RWPE1 (cell line): Measurements from ENCODE around the gene RAPSN.
A peak's percentile ranks its signal among the peaks of the same experiment; 100 is the strongest.

ENCODE experiments used
- CTCF ChIA-PET: fragments of 350-600 bp; sonication (Branson Sonifier 250); formaldehyde crosslinking; extraction: SDS; loops from one replicate; lab custom pipeline; 2021; lab: Yijun Ruan, JAX
- POLR2A ChIA-PET: fragments of 400-600 bp; formaldehyde crosslinking; extraction: SDS; loops from one replicate; lab custom pipeline; 2020; ENCODE audit warnings: antibody characterized with exemption; ENCODE audit not compliant: low non-redundant PET; lab: Yijun Ruan, JAX
- DNase-seq: peaks from one replicate; pipeline ENCODE4 v3.0.0; 2012; ENCODE audit warnings: low spot score
- H3K27ac ChIP-seq: fragments of 450-650 bp; 2 replicates; pipeline ENCODE4 v1.5.1; 2017
- TF ChIP-seq, protein P1 (sequence below): fragments of 450-650 bp; conservative IDR thresholded peaks from 2 replicates; pipeline ENCODE4 v1.5.1; 2017; ENCODE audit warnings: low read depth, mild to moderate bottlenecking

The RAPSN gene

GRCh38 chr11:47434011-47434786, 14.7 kb downstream of the RAPSN start:
- DNase-seq, result no peak
- ChIA-PET POLR2A (no interaction called here), CTCF (interaction anchor here (0.5 kb wide), 1 partner anchor 25 kb away, joined by 3 read pairs; no protein-coding TSS in a partner anchor)
- peak overlapping the region; percentile 44 for H3K27ac ChIP-seq
- TF ChIP-seq, protein P1, sequence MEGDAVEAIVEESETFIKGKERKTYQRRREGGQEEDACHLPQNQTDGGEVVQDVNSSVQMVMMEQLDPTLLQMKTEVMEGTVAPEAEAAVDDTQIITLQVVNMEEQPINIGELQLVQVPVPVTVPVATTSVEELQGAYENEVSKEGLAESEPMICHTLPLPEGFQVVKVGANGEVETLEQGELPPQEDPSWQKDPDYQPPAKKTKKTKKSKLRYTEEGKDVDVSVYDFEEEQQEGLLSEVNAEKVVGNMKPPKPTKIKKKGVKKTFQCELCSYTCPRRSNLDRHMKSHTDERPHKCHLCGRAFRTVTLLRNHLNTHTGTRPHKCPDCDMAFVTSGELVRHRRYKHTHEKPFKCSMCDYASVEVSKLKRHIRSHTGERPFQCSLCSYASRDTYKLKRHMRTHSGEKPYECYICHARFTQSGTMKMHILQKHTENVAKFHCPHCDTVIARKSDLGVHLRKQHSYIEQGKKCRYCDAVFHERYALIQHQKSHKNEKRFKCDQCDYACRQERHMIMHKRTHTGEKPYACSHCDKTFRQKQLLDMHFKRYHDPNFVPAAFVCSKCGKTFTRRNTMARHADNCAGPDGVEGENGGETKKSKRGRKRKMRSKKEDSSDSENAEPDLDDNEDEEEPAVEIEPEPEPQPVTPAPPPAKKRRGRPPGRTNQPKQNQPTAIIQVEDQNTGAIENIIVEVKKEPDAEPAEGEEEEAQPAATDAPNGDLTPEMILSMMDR, result no peak

GRCh38 chr11:47433157-47433556, 15.8 kb downstream of the RAPSN start:
- no peak for DNase-seq
- ChIA-PET CTCF (no interaction called here), POLR2A (no interaction called here)
- H3K27ac ChIP-seq, result peak overlapping the region; percentile 39
- TF ChIP-seq, protein P1, result no peak

GRCh38 chr11:47431356-47432083, 17.4 kb downstream of the RAPSN start:
- no peak for DNase-seq
- H3K27ac ChIP-seq, result no peak overlapping the region
- ChIA-PET POLR2A (no interaction called here), CTCF (no interaction called here)
- TF ChIP-seq, protein P1, result no peak

DNA sequence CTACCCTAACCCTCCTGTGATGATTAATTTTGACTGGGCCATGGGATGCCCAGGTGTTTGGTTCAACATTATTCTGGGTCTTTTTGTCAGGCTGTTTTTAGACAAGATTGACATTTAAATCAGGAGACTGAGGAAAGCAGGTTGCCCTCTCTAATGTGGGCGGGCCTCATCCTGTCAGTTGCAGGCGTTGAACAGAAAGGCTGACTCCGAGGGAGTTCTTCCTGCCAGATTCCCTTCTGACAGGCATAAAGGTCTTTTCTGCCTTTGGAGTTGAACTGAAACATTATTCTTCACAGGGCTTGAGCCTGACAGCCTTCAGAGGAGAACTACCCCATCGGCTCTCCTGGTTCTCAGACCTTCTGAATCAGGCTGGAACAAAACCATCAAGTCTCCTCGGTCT, 18.4 kb downstream of the RAPSN start:
- CTCF ChIA-PET, result no interaction called here
- DNase-seq, result no peak
- no peak overlapping the region for H3K27ac ChIP-seq
- POLR2A ChIA-PET, result no interaction called here
- TF ChIP-seq, protein P1, result no peak

GRCh38 chr11:47426062-47426956, 22.6 kb downstream of the RAPSN start, which contains the start of gene PSMC3:
TSS of gene PSMC3 (minus strand) at chr11:47426439. CDS start at chr11:47426279, 160 bp downstream.
- peak; percentile 95 for DNase-seq
- H3K27ac ChIP-seq, result peak within 1 kb of the TSS; percentile 84
- POLR2A ChIA-PET, result no interaction called here
- CTCF ChIA-PET, result no interaction called here
- TF ChIP-seq, protein P1, result no peak

- CTCF ChIA-PET, result no interaction called here
- no peak for DNase-seq
- TF ChIP-seq, protein P1, result no peak
- POLR2A ChIA-PET, result no interaction called here
- H3K27ac ChIP-seq, result peak overlapping the region; percentile 84
Measured at GRCh38 chr11:47425611-47426010, 23.3 kb downstream of the RAPSN start.
